Subcutaneous adipose tissue (tissue), 4 donors: ENCODE data around the gene MTHFD1. TPM values are rescaled to one million over a fixed set of nuclear protein-coding genes. Genes with fewer than 3 reads are reported as not detected.

Experiments used
- CTCF ChIP-seq: fragments of 450-650 bp; IDR thresholded peaks from one replicate; pipeline ENCODE4 v1.5.1; 2016; ENCODE audit warnings: low read depth, mild to moderate bottlenecking, control low read depth, antibody characterized with exemption, moderate library complexity
- total RNA-seq, 4 donors: library from RNA; depleted of rRNA; stranded (reverse); fragments of >200 nt; gene quantifications; one replicate each; pipeline ENCODE4 v1.1.0, GENCODE V29; 2016

The MTHFD1 gene
- total RNA-seq, 4 donors from 2014 or later = 80.6 to 142 (median 99.5) TPM

GRCh38 chr14:64440494-64440893 is 52.3 kb downstream of the MTHFD1 start:
- no peak for TF ChIP-seq CTCF

- no peak for TF ChIP-seq CTCF
These were observed 54.3 kb downstream of the MTHFD1 start for GRCh38 chr14:64442300-64442988.

GRCh38 chr14:64444140-64444539 is 56.0 kb downstream of the MTHFD1 start:
- TF ChIP-seq CTCF = no peak

- no peak for TF ChIP-seq CTCF
These were observed 57.1 kb downstream of the MTHFD1 start for GRCh38 chr14:64444984-64445845.

GRCh38 chr14:64447876-64448670 is 59.9 kb downstream of the MTHFD1 start:
- no peak for TF ChIP-seq CTCF

- TF ChIP-seq CTCF = no peak
These were observed 62.1 kb downstream of the MTHFD1 start for GRCh38 chr14:64450255-64450654.

- TF ChIP-seq CTCF = no peak
These were observed 66.5 kb downstream of the MTHFD1 start for GRCh38 chr14:64454671-64455070.
